Prostate gland (tissue), 2 donors: Measurements from ENCODE around the gene DRGX. TPM values are rescaled to one million over a fixed set of nuclear protein-coding genes. Genes with fewer than 3 reads are reported as not detected.

Experiments used
- DNase-seq: peaks from one replicate; pipeline ENCODE4 v3.0.0-alpha.2; 2019; ENCODE audit warnings: low spot score
- H3K27ac ChIP-seq, 2 donors: fragments of 200-600 bp; sonication (generic); 2 replicates each; pipeline ENCODE4 v1.5.1; 2017 to 2019
- H3K27me3 ChIP-seq: fragments of 200-600 bp; sonication (generic); replicated peaks from 2 replicates; pipeline ENCODE4 v1.5.1; 2019; ENCODE audit not compliant: insufficient read depth
- H3K36me3 ChIP-seq, 2 donors: fragments of 200-600 bp; sonication (generic); 1 replicate in 1 of 2; 2 replicates in 1 of 2; pipeline versions ENCODE4 v1.5.1 to v1.8.1; 2017 to 2019
- H3K4me1 ChIP-seq: fragments of 200-600 bp; sonication (generic); replicated peaks from 2 replicates; pipeline ENCODE4 v1.5.1; 2019
- H3K4me3 ChIP-seq, 2 donors: fragments of 200-600 bp; sonication (generic); 2 replicates each; pipeline ENCODE4 v1.5.1; 2017 to 2019
- H3K9me3 ChIP-seq: fragments of 200-600 bp; sonication (generic); 2 replicates; pipeline ENCODE4 v1.5.1; 2017
- POLR2A ChIP-seq: fragments of 450-650 bp; IDR thresholded peaks from one replicate; pipeline ENCODE4 v1.6.1; 2016; ENCODE audit warnings: antibody characterized with exemption, mild to moderate bottlenecking
- POLR2AphosphoS5 ChIP-seq: sonication (generic); formaldehyde crosslinking; IDR thresholded peaks from one replicate; pipeline ENCODE4 v1.6.1; 2017; ENCODE audit warnings: antibody characterized with exemption
- WGBS: methylation state at CpG from one replicate; pipeline ENCODE4 v1.1.5; 2018; 5-methylcytosine and 5-hydroxymethylcytosine counted together
- intact Hi-C: fragments of 100-400 bp; cut with DNase I; formaldehyde crosslinking; loops from one replicate; pipeline ENCODE4 v1.14.2; 2022
- total RNA-seq, 2 donors: library from RNA; depleted of rRNA; stranded (reverse); fragments of >200 nt; gene quantifications; one replicate each; pipeline ENCODE4 v1.1.0, GENCODE V29; 2016
- TF ChIP-seq, protein P1 (sequence below), 4 experiments: fragments of 200-600 bp in 2 of 4; fragments of 450-650 bp in 2 of 4; sonication (generic) in 2 of 4; IDR thresholded peaks; 1 replicate in 3 of 4; 2 replicates in 1 of 4; pipeline ENCODE4 v1.5.1; 2016 to 2019; ENCODE audit warnings: antibody characterized with exemption in 4 of 4, mild to moderate bottlenecking in 2 of 4, moderate library complexity in 2 of 4

Gene DRGX
- total RNA-seq, 2 donors from 2014 or later = not detected

DNA sequence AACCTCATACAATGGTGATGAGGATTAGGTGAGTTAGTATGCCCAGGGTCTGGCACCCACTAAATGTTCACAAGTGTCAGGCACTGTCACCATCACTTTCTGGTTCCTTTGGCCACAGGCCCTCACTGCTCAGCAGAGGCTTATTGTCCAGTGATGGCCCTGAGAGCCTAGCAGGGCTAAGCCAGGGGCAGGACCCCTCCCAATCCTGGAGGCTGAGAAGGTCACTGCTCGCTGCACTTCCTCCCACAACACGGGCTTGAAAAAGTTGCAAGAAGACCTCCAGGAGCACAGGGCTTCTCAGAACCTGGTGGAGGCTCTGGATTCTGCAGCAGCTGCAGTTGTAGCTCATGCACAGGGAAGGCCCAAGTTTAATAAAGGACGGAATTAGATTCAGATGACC lies 48.1 kb downstream of the DRGX start:
- TF ChIP-seq POLR2A = no peak
- TF ChIP-seq, protein P1, sequence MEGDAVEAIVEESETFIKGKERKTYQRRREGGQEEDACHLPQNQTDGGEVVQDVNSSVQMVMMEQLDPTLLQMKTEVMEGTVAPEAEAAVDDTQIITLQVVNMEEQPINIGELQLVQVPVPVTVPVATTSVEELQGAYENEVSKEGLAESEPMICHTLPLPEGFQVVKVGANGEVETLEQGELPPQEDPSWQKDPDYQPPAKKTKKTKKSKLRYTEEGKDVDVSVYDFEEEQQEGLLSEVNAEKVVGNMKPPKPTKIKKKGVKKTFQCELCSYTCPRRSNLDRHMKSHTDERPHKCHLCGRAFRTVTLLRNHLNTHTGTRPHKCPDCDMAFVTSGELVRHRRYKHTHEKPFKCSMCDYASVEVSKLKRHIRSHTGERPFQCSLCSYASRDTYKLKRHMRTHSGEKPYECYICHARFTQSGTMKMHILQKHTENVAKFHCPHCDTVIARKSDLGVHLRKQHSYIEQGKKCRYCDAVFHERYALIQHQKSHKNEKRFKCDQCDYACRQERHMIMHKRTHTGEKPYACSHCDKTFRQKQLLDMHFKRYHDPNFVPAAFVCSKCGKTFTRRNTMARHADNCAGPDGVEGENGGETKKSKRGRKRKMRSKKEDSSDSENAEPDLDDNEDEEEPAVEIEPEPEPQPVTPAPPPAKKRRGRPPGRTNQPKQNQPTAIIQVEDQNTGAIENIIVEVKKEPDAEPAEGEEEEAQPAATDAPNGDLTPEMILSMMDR (IDR thresholded peaks at IDR 0.05) = no peak
- no peak for TF ChIP-seq POLR2AphosphoS5
- Histone ChIP-seq H3K4me1 (no peaks in the 10 kb centered on the region), H3K27ac (no peak overlapping the region), H3K27me3 (no peaks in the 10 kb centered on the region), H3K36me3 (no peaks in the 10 kb centered on the region), H3K9me3 (no peaks in the 10 kb centered on the region), H3K4me3 (no peak overlapping the region)
- WGBS = 87% methylated on average over 3 of the region's 3 CpGs
- intact Hi-C loops = no loop called here
- no peak for DNase-seq

DNA sequence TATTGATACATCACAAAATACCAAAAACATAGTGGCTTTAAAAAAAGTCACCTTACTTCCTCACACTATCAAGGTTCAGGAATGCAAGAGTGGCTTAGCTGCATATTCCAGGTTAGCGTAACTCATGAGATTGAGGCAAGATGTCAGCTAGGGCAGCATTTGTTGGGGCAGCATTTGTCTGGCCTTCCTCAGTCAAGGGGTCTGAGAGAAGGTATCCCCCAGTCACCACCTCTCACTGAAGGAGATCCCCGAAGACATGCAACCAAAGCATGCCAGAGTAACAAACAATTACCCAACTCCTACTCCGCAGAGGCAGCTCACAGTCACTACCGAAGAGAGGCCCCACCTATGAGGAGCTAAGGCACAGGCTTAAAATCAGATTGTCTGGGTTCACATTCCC lies 48.5 kb downstream of the DRGX start:
- 91% methylated on average over 4 of the region's 4 CpGs for WGBS
- Histone ChIP-seq H3K27me3 (no peaks in the 10 kb centered on the region), H3K9me3 (no peaks in the 10 kb centered on the region), H3K4me3 (no peak overlapping the region), H3K36me3 (no peaks in the 10 kb centered on the region), H3K4me1 (no peaks in the 10 kb centered on the region), H3K27ac (no peak overlapping the region)
- no peak for DNase-seq
- intact Hi-C loops = no loop called here
- no peak for TF ChIP-seq POLR2AphosphoS5
- TF ChIP-seq POLR2A = no peak
- TF ChIP-seq, protein P1 (IDR thresholded peaks at IDR 0.05) = no peak

DNA sequence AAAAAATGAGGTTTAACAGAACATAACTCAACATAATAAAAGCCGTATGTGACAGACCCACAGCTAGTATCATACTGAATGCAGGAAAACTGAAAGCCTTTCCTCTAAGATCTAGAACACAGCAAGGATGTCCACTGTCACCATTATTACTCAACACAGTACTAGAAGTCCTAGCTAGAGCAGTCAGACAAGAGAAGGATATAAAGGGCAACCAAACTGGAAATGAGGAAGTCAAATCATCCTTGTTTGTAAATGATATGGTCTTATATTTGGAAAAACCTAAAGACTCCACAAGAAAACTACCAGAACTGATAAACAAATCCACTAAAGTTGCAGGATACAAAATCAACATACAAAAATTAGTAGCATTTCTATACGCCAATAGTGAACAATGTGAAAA lies 51.0 kb downstream of the DRGX start:
- TF ChIP-seq POLR2A (no peak), POLR2AphosphoS5 (no peak)
- TF ChIP-seq, protein P1 (IDR thresholded peaks at IDR 0.05) = no peak
- H3K4me3 ChIP-seq = no peak overlapping the region
- H3K36me3 ChIP-seq = no peaks in the 10 kb centered on the region
- intact Hi-C loops = no loop called here
- H3K4me1 ChIP-seq = no peaks in the 10 kb centered on the region
- no peaks in the 10 kb centered on the region for H3K9me3 ChIP-seq
- DNase-seq = no peak
- H3K27ac ChIP-seq = no peak overlapping the region
- H3K27me3 ChIP-seq = no peaks in the 10 kb centered on the region
- 70% methylated on average over 2 of the region's 2 CpGs for WGBS

DNA sequence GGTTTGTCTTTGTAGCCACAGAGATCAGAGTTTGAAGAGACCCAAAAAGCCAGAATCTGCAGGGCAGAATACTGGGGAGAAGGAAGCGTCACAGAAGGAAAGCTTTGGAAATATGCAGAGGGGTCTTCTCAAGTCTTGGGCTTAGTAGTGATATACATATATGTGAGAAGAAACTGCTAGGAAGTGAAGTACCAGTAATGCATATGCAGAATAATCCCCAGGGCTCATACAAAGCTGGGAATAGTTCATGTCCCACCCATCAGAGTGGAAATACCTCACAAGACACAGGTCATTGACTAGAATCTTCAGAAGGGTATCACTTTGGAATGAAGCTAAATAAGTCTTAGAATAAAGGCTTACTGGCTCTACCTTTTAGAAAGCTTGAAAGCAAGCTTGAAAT lies 57.3 kb downstream of the DRGX start:
- H3K9me3 ChIP-seq = no peaks in the 10 kb centered on the region
- H3K27ac ChIP-seq = no peak overlapping the region
- H3K4me3 ChIP-seq = no peak overlapping the region
- H3K36me3 ChIP-seq = no peaks in the 10 kb centered on the region
- no peak for DNase-seq
- intact Hi-C loops = no loop called here
- H3K27me3 ChIP-seq = no peaks in the 10 kb centered on the region
- 82% methylated on average over 1 of the region's 1 CpG for WGBS
- TF ChIP-seq, protein P1 (IDR thresholded peaks at IDR 0.05) = no peak
- TF ChIP-seq POLR2A (no peak), POLR2AphosphoS5 (no peak)
- H3K4me1 ChIP-seq = no peaks in the 10 kb centered on the region

GRCh38 chr10:49335364-49335972 lies 60.4 kb downstream of the DRGX start:
- DNase-seq = no peak
- Histone ChIP-seq H3K27ac (no peak overlapping the region), H3K4me3 (no peak overlapping the region), H3K36me3 (no peaks in the 10 kb centered on the region), H3K4me1 (no peaks in the 10 kb centered on the region), H3K27me3 (no peaks in the 10 kb centered on the region), H3K9me3 (no peaks in the 10 kb centered on the region)
- no peak for TF ChIP-seq POLR2A
- no peak for TF ChIP-seq POLR2AphosphoS5
- TF ChIP-seq, protein P1 (IDR thresholded peaks at IDR 0.05) = no peak
- intact Hi-C loops = no loop called here
- 73% methylated on average over 1 of the region's 1 CpG for WGBS
